IMR-90 (cell line): ENCODE results near the gene CAMK2B.

Experiments
- CHD1 ChIP-seq: IDR thresholded peaks from 2 replicates; pipeline ENCODE4 v1.6.1; 2012; ENCODE audit warnings: low read depth, low read length, improper control_type of control experiment
- CTCF ChIP-seq: conservative IDR thresholded peaks from 2 replicates; pipeline ENCODE4 v1.5.1; 2012; ENCODE audit warnings: mild to moderate bottlenecking, low read depth, low read length, improper control_type of control experiment
- ELK1 ChIP-seq: fragments of 150-350 bp; IDR thresholded peaks from 2 replicates; pipeline ENCODE4 v1.6.1; 2016; ENCODE audit warnings: low read depth, mild to moderate bottlenecking, low read length, moderate library complexity, borderline replicate concordance

- TF ChIP-seq CHD1: no peak
- TF ChIP-seq ELK1: no peak
- no peak for TF ChIP-seq CTCF
Measured at GRCh38 chr7:44292420-44292817, 33.0 kb downstream of the CAMK2B start.
